ENCODE measurements around the gene PXYLP1. TPM values are rescaled to one million over a fixed set of nuclear protein-coding genes. Genes with fewer than 3 reads are reported as not detected.
"Not testable (repeated sequence)": the region's sequence is repeated elsewhere in the genome, so short reads cannot be mapped to it uniquely, and the experiment has no call there.

Gene PXYLP1
- total RNA-seq, 1 donor from 2014 or later, result 21.2 TPM

- Mint-ChIP-seq H3K4me1 (ENCODE audit: unreplicated experiment) (peaks cover 23% of the 10 kb centered on the region), H3K27ac (ENCODE audit: unreplicated experiment) (peak overlapping the region; percentile 94), H3K36me3 (ENCODE audit: unreplicated experiment) (no peaks in the 10 kb centered on the region), H3K4me3 (ENCODE audit: unreplicated experiment) (peak overlapping the region; percentile 97), H3K9me3 (ENCODE audit: unreplicated experiment) (no peaks in the 10 kb centered on the region), H3K27me3 (ENCODE audit: unreplicated experiment) (no peaks in the 10 kb centered on the region)
- no peak for TF ChIP-seq CTCF (IDR thresholded peaks at IDR 0.05)
- DNase-seq (ENCODE audit: extremely low spot score, unreplicated experiment), result no peak
Observed at GRCh38 chr3:141312354-141313092, 80.9 kb downstream of the PXYLP1 start.

- H3K36me3 Mint-ChIP-seq (ENCODE audit: unreplicated experiment), result no peaks in the 10 kb centered on the region
- TF ChIP-seq CTCF (IDR thresholded peaks at IDR 0.05), result no peak
- DNase-seq (ENCODE audit: extremely low spot score, unreplicated experiment), result no peak
- H3K9me3 Mint-ChIP-seq (ENCODE audit: unreplicated experiment), result no peaks in the 10 kb centered on the region
- H3K27me3 Mint-ChIP-seq (ENCODE audit: unreplicated experiment), result no peaks in the 10 kb centered on the region
- H3K27ac Mint-ChIP-seq (ENCODE audit: unreplicated experiment), result no peak overlapping the region
- H3K4me3 Mint-ChIP-seq (ENCODE audit: unreplicated experiment), result peak overlapping the region; percentile 16
- peaks cover 23% of the 10 kb centered on the region for H3K4me1 Mint-ChIP-seq (ENCODE audit: unreplicated experiment)
Observed at GRCh38 chr3:141313093-141313683, 81.6 kb downstream of the PXYLP1 start.

- H3K27me3 Mint-ChIP-seq (ENCODE audit: unreplicated experiment); DNase-seq (ENCODE audit: extremely low spot score, unreplicated experiment); H3K27ac Mint-ChIP-seq (ENCODE audit: unreplicated experiment); H3K4me3 Mint-ChIP-seq (ENCODE audit: unreplicated experiment); H3K9me3 Mint-ChIP-seq (ENCODE audit: unreplicated experiment); H3K36me3 Mint-ChIP-seq (ENCODE audit: unreplicated experiment): not testable (repeated sequence)
- peaks cover 23% of the 10 kb centered on the region for H3K4me1 Mint-ChIP-seq (ENCODE audit: unreplicated experiment)
Observed at GRCh38 chr3:141314415-141314814, 82.8 kb downstream of the PXYLP1 start.

- Mint-ChIP-seq H3K27me3 (ENCODE audit: unreplicated experiment) (no peaks in the 10 kb centered on the region), H3K9me3 (ENCODE audit: unreplicated experiment) (no peaks in the 10 kb centered on the region), H3K4me3 (ENCODE audit: unreplicated experiment) (no peak overlapping the region), H3K36me3 (ENCODE audit: unreplicated experiment) (no peaks in the 10 kb centered on the region), H3K4me1 (ENCODE audit: unreplicated experiment) (peaks cover 11% of the 10 kb centered on the region), H3K27ac (ENCODE audit: unreplicated experiment) (no peak overlapping the region)
- no peak for TF ChIP-seq CTCF (IDR thresholded peaks at IDR 0.05)
- DNase-seq (ENCODE audit: extremely low spot score, unreplicated experiment), result no peak
Observed at GRCh38 chr3:141316851-141317250, 85.2 kb downstream of the PXYLP1 start.

- Mint-ChIP-seq H3K36me3 (ENCODE audit: unreplicated experiment) (no peaks in the 10 kb centered on the region), H3K4me1 (ENCODE audit: unreplicated experiment) (no peaks in the 10 kb centered on the region), H3K27me3 (ENCODE audit: unreplicated experiment) (no peaks in the 10 kb centered on the region), H3K27ac (ENCODE audit: unreplicated experiment) (no peak overlapping the region), H3K9me3 (ENCODE audit: unreplicated experiment) (no peaks in the 10 kb centered on the region), H3K4me3 (ENCODE audit: unreplicated experiment) (no peak overlapping the region)
- TF ChIP-seq CTCF (IDR thresholded peaks at IDR 0.05), result no peak
- no peak for DNase-seq (ENCODE audit: extremely low spot score, unreplicated experiment)
Observed at GRCh38 chr3:141320399-141321108, 88.9 kb downstream of the PXYLP1 start.

Data from osteocyte (in vitro differentiated cells).